Activated CD4-positive, alpha-beta T cell treated with anti-CD3 and anti-CD28 coated beads for 4 hours (primary cell): ENCODE data around the gene CFC1.
"Not testable (repeated sequence)": the region's sequence is repeated elsewhere in the genome, so short reads cannot be mapped to it uniquely, and the experiment has no call there.

Experiments used
- DNase-seq, 2 donors: peaks; one replicate each; pipeline ENCODE4 v3.0.0-alpha.2; 2020

Gene CFC1

GRCh38 chr2:130599393-130599792 lies at the start of gene CFC1:
CFC1 (minus strand) TSS chr2:130599575; CDS start chr2:130599287, 288 bp downstream.
- DNase-seq, result not testable (repeated sequence)

- DNase-seq, result not testable (repeated sequence)
Measured at GRCh38 chr2:130641688-130642087, 42.3 kb upstream of the CFC1 start.

GRCh38 chr2:130638973-130639372 lies 39.6 kb upstream of the CFC1 start:
- DNase-seq, result not testable (repeated sequence)

GRCh38 chr2:130628784-130629475 lies 29.6 kb upstream of the CFC1 start:
- DNase-seq, result not testable (repeated sequence)

GRCh38 chr2:130611140-130611539 lies 11.8 kb upstream of the CFC1 start, which contains the start of gene POTEJ:
POTEJ (plus strand) TSS chr2:130611440; CDS start chr2:130611533, 93 bp downstream.
- DNase-seq, result not testable (repeated sequence)

GRCh38 chr2:130610486-130610885 lies 11.1 kb upstream of the CFC1 start:
- not testable (repeated sequence) for DNase-seq

- not testable (repeated sequence) for DNase-seq
Measured at GRCh38 chr2:130609002-130609920, 9.9 kb upstream of the CFC1 start.

- DNase-seq, result not testable (repeated sequence)
Measured at GRCh38 chr2:130608276-130609001, 9.1 kb upstream of the CFC1 start.

- DNase-seq, result not testable (repeated sequence)
Measured at GRCh38 chr2:130601648-130602302, 2.4 kb upstream of the CFC1 start.

- DNase-seq, result not testable (repeated sequence)
Measured at GRCh38 chr2:130599926-130600325, 551 bp upstream of the CFC1 start.

GRCh38 chr2:130598463-130598862 lies 912 bp downstream of the CFC1 start:
- DNase-seq, result not testable (repeated sequence)

GRCh38 chr2:130597994-130598393 lies 1.4 kb downstream of the CFC1 start:
- not testable (repeated sequence) for DNase-seq

GRCh38 chr2:130596757-130597156 lies 2.6 kb downstream of the CFC1 start:
- not testable (repeated sequence) for DNase-seq

GRCh38 chr2:130594011-130594410 lies 5.4 kb downstream of the CFC1 start:
- not testable (repeated sequence) for DNase-seq

- not testable (repeated sequence) for DNase-seq
Measured at GRCh38 chr2:130592791-130593414, 6.5 kb downstream of the CFC1 start.

- not testable (repeated sequence) for DNase-seq
Measured at GRCh38 chr2:130590842-130591359, 8.5 kb downstream of the CFC1 start.

- not testable (repeated sequence) for DNase-seq
Measured at GRCh38 chr2:130590170-130590841, 9.1 kb downstream of the CFC1 start.

- DNase-seq, result not testable (repeated sequence)
Measured at GRCh38 chr2:130588688-130589458, 10.5 kb downstream of the CFC1 start.

GRCh38 chr2:130584726-130585125 lies 14.6 kb downstream of the CFC1 start:
- not testable (repeated sequence) for DNase-seq

GRCh38 chr2:130583582-130583981 lies 15.8 kb downstream of the CFC1 start:
- DNase-seq, result not testable (repeated sequence)
